K562 (cell line): ENCODE results near the gene FAM25A. TPM values are rescaled to one million over a fixed set of nuclear protein-coding genes. Genes with fewer than 3 reads are reported as not detected.

Experiments
- ATAC-seq: fragments of 200-7000 bp; cut with Tn5 transposase; 3 replicates; pipeline ENCODE4 v1.9.1; 2020; ENCODE audit warnings: moderate library complexity
- BruUV-seq: library from RNA; stranded (reverse); fragments of 400-500 nt; replicated peaks from 2 replicates; lab custom pipeline; 2021; lab: Mats Ljungman, UMichigan
- CTCF ChIA-PET: fragments of 300-600 bp; formaldehyde crosslinking; extraction: SDS; loops from one replicate; lab custom pipeline; 2021; ENCODE audit warnings: low intra/inter-chr PET ratio; lab: Yijun Ruan, JAX
- POLR2A ChIA-PET: fragments of 300-600, 350-650 bp; sonication (Branson Sonifier 250); formaldehyde crosslinking; extraction: SDS; loops from one replicate; lab custom pipeline; 2021; ENCODE audit warnings: antibody characterized with exemption, inconsistent platforms; lab: Yijun Ruan, JAX
- DNase-seq, 4 experiments: peaks; one replicate each; pipeline versions ENCODE4 v3.0.0 to v3.0.0-alpha.2; 2011 to 2018; ENCODE audit warnings: low spot score in 3 of 4, mixed read lengths in 3 of 4; ENCODE audit errors: extremely low read depth in 1 of 4
- FAIRE-seq: peaks from 2 replicates; lab custom pipeline; 2011; peaks lifted over from hg19 to GRCh38; lab: Jason Lieb, UNC
- H2AFZ ChIP-seq: 2 replicates; pipeline ENCODE4 v1.6.0; 2011; ENCODE audit warnings: low read depth, low read length, control low read depth, inconsistent platforms
- H3K27ac ChIP-seq: fragments of 200-600 bp; 3 replicates; pipeline ENCODE4 v1.8.0; 2011; ENCODE audit warnings: low read depth, mild to moderate bottlenecking, control low read depth, inconsistent platforms, low read length, moderate library complexity, mixed read lengths; ENCODE audit errors: extremely low read depth
- H3K27me3 ChIP-seq, 2 experiments: fragments of 300-600 bp in 1 of 2; 2 replicates in 1 of 2; 3 replicates in 1 of 2; pipeline versions ENCODE4 v1.6.0 to v1.8.0; 2011; ENCODE audit warnings: inconsistent platforms in 2 of 2, low read length in 2 of 2, mild to moderate bottlenecking in 1 of 2, mixed read lengths in 1 of 2, moderate library complexity in 1 of 2; ENCODE audit not compliant: control insufficient read depth in 2 of 2, insufficient read depth in 2 of 2
- H3K36me3 ChIP-seq: fragments of 300-600 bp; 3 replicates; pipeline ENCODE4 v1.8.0; 2011; ENCODE audit warnings: mild to moderate bottlenecking, low read length, inconsistent platforms; ENCODE audit not compliant: control insufficient read depth, insufficient read depth
- H3K4me1 ChIP-seq, 2 experiments: fragments of 200-600 bp in 1 of 2; replicated peaks in 1 of 2; 2 replicates in 1 of 2; 3 replicates in 1 of 2; pipeline versions ENCODE4 v1.5.1 to v1.8.0; 2011; ENCODE audit warnings: inconsistent platforms in 2 of 2, low read length in 2 of 2, mild to moderate bottlenecking in 1 of 2, mixed read lengths in 1 of 2, moderate library complexity in 1 of 2; ENCODE audit not compliant: control insufficient read depth in 2 of 2, insufficient read depth in 2 of 2
- H3K4me2 ChIP-seq: 2 replicates; pipeline ENCODE4 v1.6.1; 2011; ENCODE audit warnings: low read length, control low read depth, inconsistent platforms, mixed read lengths; ENCODE audit not compliant: insufficient read depth
- H3K4me3 ChIP-seq: fragments of 200-600 bp; sonication (generic), shearing (Covaris generic); 2 replicates; pipeline ENCODE4 v1.5.1; 2016; ENCODE audit warnings: control low read depth, inconsistent platforms
- H3K79me2 ChIP-seq: fragments of 200-600 bp; 3 replicates; pipeline ENCODE4 v1.8.0; 2011; ENCODE audit warnings: low read length, inconsistent platforms; ENCODE audit not compliant: control insufficient read depth, insufficient read depth
- H3K9ac ChIP-seq, 2 experiments: 2 replicates each; pipeline versions ENCODE4 v1.6.0 to v1.6.1; 2011; ENCODE audit warnings: low read depth in 2 of 2, low read length in 2 of 2, control low read depth in 1 of 2, inconsistent platforms in 1 of 2, mild to moderate bottlenecking in 1 of 2, mixed read lengths in 1 of 2; ENCODE audit not compliant: insufficient read depth in 1 of 2
- H3K9me1 ChIP-seq: one replicate; pipeline ENCODE4 v1.6.0; 2011; ENCODE audit warnings: inconsistent platforms, mild to moderate bottlenecking, low read length, moderate library complexity; ENCODE audit not compliant: control insufficient read depth, insufficient read depth
- H3K9me3 ChIP-seq: replicated peaks from 2 replicates; pipeline ENCODE4 v1.5.1; 2011; ENCODE audit warnings: low read depth, low read length, inconsistent platforms; ENCODE audit not compliant: control insufficient read depth, insufficient read depth
- H4K20me1 ChIP-seq: replicated peaks from 2 replicates; pipeline ENCODE4 v1.6.1; 2011; ENCODE audit warnings: low read length, inconsistent platforms, mixed read lengths; ENCODE audit not compliant: control insufficient read depth, insufficient read depth
- AFF4 ChIP-seq: sonication (generic); formaldehyde crosslinking; IDR thresholded peaks from 2 replicates; pipeline ENCODE4 v1.8.0; 2023; ENCODE audit warnings: mild to moderate bottlenecking, missing genetic modification reagents
- CREM ChIP-seq: IDR thresholded peaks from 2 replicates; pipeline ENCODE4 v1.6.1; 2014; ENCODE audit warnings: antibody characterized with exemption, low read depth
- PHTF2 ChIP-seq: fragments of 250-450 bp; sonication (Bioruptor Pico); IDR thresholded peaks from 2 replicates; pipeline ENCODE4 v1.5.0; 2021; ENCODE audit warnings: mild to moderate bottlenecking
- VEZF1 ChIP-seq: fragments of 200-800 bp; sonication (Bioruptor generic); IDR thresholded peaks from 2 replicates; pipeline ENCODE4 v1.6.1; 2017; ENCODE audit warnings: missing genetic modification characterization, missing compliant biosample characterization
- ZNF347 ChIP-seq: fragments of 450-650 bp; formaldehyde crosslinking; IDR thresholded peaks from 2 replicates; pipeline ENCODE4 v1.4.0; 2020; ENCODE audit warnings: low read depth, mild to moderate bottlenecking, moderate library complexity
- in situ Hi-C: fragments of 300-500 bp; cut with MboI; formaldehyde crosslinking; loops from 4 replicates; pipeline ENCODE4 v1.15.0; 2018; ENCODE audit warnings: inconsistent platforms, mixed read lengths
- intact Hi-C: fragments of 100-400 bp; cut with micrococcal nuclease; formaldehyde crosslinking; loops from 2 replicates; pipeline ENCODE4 v1.14.2; 2022
- polyA plus RNA-seq, 8 experiments: library from polyadenylated mRNA; depleted of rRNA in 4 of 8; stranded (reverse) in 5 of 8; unstranded in 3 of 8; fragments of >200 nt; fragmentation: Nextera tagmentation in 2 of 8; fragmentation: Illumina TruSeq in 1 of 8; extraction: Ambion mirVana in 2 of 8; extraction: Trizol in 1 of 8; gene quantifications; 2 replicates each; pipeline versions ENCODE4 v1.2.1 to v1.2.3, GENCODE V29; 2011 to 2014; ENCODE audit warnings: inconsistent platforms in 1 of 8, missing spikeins in 1 of 8
- total RNA-seq, 7 experiments: library from RNA; depleted of rRNA in 6 of 7; stranded (reverse); fragments of >200 nt in 6 of 7; fragmentation: Illumina TruSeq in 2 of 7; extraction: Trizol in 2 of 7; gene quantifications; 2 replicates each; pipeline versions ENCODE4 v1.2.1 to v1.2.3, GENCODE V29; 2011 to 2021; ENCODE audit warnings: low replicate concordance in 1 of 7

FAM25A gene
- total and polyA plus RNA-seq, 9 of the 15 experiments (the other 6 are each of a cell fraction or from before 2014, with no cell fraction given) = not detected

GRCh38 chr10:86992456-86992855 is 27.6 kb upstream of the FAM25A start:
- Histone ChIP-seq H3K9me3 (no peaks in the 10 kb centered on the region), H3K27ac (no peak overlapping the region), H2AFZ (no peak overlapping the region), H3K9ac (no peak overlapping the region), H3K79me2 (no peaks in the 10 kb centered on the region), H3K9me1 (no peaks in the 10 kb centered on the region), H3K27me3 (no peaks in the 10 kb centered on the region), H4K20me1 (no peaks in the 10 kb centered on the region), H3K36me3 (no peaks in the 10 kb centered on the region), H3K4me3 (no peak overlapping the region), H3K4me1 (no peaks in the 10 kb centered on the region; a peak in 1 of 5 replicates), H3K4me2 (no peak overlapping the region)
- POLR2A ChIA-PET = no interaction called here
- CTCF ChIA-PET = no interaction called here
- ATAC-seq (no peak), FAIRE-seq (no peak), DNase-seq (no peak)
- intact Hi-C loops (no loop called here), in situ Hi-C loops (no loop called here)
- BruUV-seq = no TSS peak
- TF ChIP-seq VEZF1 (CRISPR knock-in tag) (no peak), ZNF347 (CRISPR knock-in tag) (no peak), AFF4 (no peak), CREM (no peak), PHTF2 (CRISPR knock-in tag) (no peak)
